GM12801 (cell line): Measurements from ENCODE around the gene MAML1.

Experiments used
- TF ChIP-seq, protein P1 (sequence below): IDR thresholded peaks from one replicate; pipeline ENCODE4 v1.5.1; 2011; ENCODE audit warnings: control low read depth; ENCODE audit not compliant: insufficient read length; ENCODE audit errors: extremely low read depth

MAML1 gene

DNA sequence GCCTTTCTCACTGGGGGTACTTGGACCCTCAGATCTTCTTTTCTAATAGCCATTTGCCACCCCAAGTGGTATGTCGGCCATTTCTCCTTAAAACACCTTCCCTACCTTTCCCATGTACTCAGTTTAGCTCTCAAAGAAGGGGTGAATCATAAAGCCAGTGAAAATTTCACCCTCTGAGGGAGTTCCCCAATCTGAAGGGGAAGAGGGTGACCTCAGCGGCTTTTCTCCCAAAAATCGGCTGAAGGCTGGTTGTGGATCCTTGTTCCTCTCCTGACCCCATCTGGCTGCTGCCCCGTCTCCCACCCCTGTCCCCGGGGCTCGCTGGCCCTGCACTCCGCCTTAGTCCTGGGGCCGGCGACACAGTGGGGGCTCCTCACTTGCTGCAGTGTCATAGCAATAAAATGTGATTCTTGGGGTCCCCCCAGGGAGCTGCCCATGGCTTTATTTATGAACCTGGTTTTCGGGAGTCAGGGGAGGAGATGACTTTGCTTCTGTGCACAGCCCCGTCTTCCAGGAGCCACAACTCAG is 43.9 kb downstream of the MAML1 start:
- TF ChIP-seq, protein P1, sequence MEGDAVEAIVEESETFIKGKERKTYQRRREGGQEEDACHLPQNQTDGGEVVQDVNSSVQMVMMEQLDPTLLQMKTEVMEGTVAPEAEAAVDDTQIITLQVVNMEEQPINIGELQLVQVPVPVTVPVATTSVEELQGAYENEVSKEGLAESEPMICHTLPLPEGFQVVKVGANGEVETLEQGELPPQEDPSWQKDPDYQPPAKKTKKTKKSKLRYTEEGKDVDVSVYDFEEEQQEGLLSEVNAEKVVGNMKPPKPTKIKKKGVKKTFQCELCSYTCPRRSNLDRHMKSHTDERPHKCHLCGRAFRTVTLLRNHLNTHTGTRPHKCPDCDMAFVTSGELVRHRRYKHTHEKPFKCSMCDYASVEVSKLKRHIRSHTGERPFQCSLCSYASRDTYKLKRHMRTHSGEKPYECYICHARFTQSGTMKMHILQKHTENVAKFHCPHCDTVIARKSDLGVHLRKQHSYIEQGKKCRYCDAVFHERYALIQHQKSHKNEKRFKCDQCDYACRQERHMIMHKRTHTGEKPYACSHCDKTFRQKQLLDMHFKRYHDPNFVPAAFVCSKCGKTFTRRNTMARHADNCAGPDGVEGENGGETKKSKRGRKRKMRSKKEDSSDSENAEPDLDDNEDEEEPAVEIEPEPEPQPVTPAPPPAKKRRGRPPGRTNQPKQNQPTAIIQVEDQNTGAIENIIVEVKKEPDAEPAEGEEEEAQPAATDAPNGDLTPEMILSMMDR: no peak

DNA sequence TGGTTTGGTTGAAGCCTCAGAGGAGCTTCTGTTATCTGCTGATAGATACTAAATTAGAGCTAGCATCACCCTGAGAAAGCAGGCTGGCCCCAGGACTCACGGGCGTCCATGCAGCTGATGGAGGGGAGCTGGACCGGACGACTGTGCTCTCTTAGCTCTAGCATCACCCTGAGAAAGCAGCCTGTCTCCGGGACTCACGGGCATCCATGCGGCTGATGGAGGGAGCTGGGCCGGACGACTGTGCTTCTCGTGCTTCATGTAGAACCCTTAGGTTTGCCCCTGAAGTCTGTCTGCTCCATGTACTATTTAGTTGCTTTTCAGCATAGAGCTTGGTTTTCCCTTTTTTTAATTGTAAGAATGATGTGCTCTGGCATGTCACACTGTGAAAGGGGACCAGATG is 44.8 kb downstream of the MAML1 start:
- TF ChIP-seq, protein P1: no peak

DNA sequence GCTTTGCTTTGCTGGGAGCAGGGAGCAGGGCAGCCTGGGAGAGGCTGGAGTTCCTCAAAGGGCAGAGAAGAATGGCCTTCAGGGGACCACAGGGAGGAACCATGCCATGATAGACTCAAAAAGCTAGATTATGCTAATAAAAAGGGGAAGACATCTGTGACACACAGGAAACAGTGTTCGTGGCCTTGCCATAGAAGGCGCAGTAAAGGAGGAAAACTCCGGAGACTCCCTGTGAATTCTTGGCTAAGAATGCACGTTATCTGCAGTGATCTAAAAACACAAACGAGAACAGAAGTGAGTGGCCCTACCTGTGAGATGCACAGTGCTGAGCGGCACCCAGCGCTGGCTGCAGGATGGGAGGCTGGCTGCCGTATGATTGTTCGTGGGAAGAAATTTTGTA is 45.3 kb downstream of the MAML1 start:
- TF ChIP-seq, protein P1: no peak

DNA sequence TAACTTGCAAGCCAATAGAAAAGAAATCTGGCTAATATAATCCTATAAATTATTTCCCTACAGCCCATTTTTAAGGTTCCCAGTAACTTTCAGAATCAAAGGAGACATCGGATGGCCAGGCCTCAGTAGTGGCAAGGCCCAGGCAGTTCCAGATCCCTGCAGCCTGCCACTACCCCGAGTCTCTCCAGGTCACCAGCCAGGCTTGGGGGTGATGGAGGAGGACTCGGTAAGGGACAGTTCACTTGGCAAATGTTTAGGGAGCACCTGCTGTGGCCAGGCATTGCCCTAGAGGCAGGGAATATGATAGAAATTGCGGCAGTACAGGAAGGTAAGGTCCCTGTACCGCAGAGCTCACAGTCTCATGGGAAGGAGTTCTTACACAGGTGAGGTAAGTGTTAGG is 46.0 kb downstream of the MAML1 start:
- TF ChIP-seq, protein P1: no peak

DNA sequence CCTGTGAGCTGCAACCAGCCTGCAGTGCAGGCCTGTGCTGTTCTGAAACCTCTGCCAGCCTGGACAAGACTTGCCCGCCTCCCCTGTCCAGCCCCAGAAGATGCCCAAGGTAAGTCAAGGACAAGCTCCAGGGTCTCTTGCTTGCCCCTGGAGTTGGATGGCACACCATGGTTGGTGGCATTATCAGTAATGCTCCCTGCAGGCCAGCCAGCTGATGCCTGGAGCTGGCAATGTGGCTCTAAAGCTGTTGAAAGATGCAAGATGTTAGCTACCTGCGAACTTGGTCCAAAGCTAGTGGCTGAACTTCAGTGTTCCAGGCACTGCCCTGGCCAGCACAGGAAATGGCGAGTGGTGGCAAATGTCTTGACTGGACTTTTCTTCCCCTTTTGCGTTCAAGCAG is 47.2 kb downstream of the MAML1 start:
- TF ChIP-seq, protein P1: no peak

DNA sequence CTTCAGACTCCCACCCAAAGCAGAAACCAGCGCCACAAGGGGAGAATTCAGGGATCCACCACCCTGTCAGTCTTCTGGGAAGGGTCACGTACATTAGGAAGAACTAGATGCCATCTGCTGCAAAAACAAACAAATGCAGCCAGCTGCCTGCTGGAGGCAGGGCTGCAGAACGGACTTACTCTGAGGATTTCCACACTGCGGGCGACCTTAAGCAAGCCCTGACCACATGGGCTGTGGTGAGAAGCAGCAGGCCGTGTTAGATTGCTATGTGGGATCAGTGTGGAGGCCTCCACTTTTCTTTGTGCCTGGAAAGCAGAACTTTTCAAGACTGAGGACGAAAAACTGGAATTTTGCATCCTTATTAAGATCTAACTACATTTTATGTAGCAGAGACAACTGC is 47.7 kb downstream of the MAML1 start:
- TF ChIP-seq, protein P1: no peak

DNA sequence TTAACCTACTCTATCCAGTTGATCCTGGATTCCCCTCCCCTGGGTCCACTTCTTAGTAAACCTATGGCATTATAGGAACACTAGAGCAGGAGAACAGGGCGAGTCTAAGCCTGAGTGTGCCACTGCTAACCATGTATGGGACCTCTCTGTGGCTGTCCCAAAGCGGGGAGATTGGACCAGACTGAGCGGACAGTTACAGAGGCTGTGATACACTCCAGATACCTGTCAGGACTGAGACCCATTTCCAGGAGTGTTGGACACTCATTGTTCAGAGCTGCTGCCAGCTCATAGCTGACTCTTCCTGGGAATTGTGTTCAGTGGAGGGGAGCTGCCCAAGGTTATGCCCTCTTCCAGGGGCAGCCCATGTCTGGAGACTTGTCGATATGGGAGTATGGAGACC is 49.2 kb downstream of the MAML1 start:
- TF ChIP-seq, protein P1: no peak

DNA sequence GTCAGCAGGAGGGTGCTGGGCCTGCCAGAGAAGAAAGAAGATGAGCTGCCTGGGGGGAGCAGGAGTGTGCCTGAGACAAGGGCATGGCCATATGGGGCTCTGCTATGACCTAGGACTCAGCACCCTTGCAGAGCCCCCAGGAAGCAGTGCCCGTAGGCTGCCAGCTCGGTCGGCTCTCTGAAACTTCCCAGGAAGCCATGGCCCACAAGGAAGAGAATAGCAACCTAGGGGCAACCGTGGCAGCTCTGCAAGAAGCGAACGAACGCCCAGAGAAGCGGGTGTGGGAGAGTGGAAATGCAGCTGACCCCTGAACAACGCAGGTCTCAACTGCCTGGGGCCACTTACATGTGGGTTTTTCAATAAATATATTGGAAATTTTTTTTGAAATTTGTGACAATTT is 50.5 kb downstream of the MAML1 start:
- TF ChIP-seq, protein P1: no peak
